GM19395 (cell line): ENCODE results near the gene CRISP3.
"Not testable (repeated sequence)": the region's sequence is repeated elsewhere in the genome, so short reads cannot be mapped to it uniquely, and the experiment has no call there.

Source experiments
- ATAC-seq: cut with Tn5 transposase; IDR thresholded peaks from one replicate; pipeline ENCODE4 v1.9.1; 2021; ENCODE audit warnings: mild to moderate bottlenecking, moderate library complexity; ENCODE audit not compliant: unreplicated experiment

CRISP3 gene

GRCh38 chr6:49744259-49744658 lies at the start of gene CRISP3:
CRISP3 (minus strand) TSS chr6:49744388; CDS start chr6:49744367, 21 bp downstream.
- peak; percentile 70 for ATAC-seq

GRCh38 chr6:49790341-49790740 lies 46.2 kb upstream of the CRISP3 start:
- ATAC-seq, result no peak

- ATAC-seq, result no peak
Measured at GRCh38 chr6:49787176-49787575, 43.0 kb upstream of the CRISP3 start, which contains the start of gene PGK2. PGK2 (minus strand) TSS chr6:49787285; CDS start chr6:49787187, 98 bp downstream.

- ATAC-seq, result no peak
Measured at GRCh38 chr6:49784272-49784671, 40.1 kb upstream of the CRISP3 start.

GRCh38 chr6:49782725-49783124 lies 38.5 kb upstream of the CRISP3 start:
- no peak for ATAC-seq

- no peak for ATAC-seq
Measured at GRCh38 chr6:49782293-49782692, 38.1 kb upstream of the CRISP3 start.

GRCh38 chr6:49776444-49776843 lies 32.3 kb upstream of the CRISP3 start:
- no peak for ATAC-seq

- ATAC-seq, result no peak
Measured at GRCh38 chr6:49775043-49775442, 30.9 kb upstream of the CRISP3 start.

GRCh38 chr6:49772285-49772684 lies 28.1 kb upstream of the CRISP3 start:
- ATAC-seq, result no peak

- ATAC-seq, result no peak
Measured at GRCh38 chr6:49766762-49767161, 22.6 kb upstream of the CRISP3 start.

GRCh38 chr6:49764571-49765236 lies 20.5 kb upstream of the CRISP3 start:
- no peak for ATAC-seq

GRCh38 chr6:49743429-49743828 lies 759 bp downstream of the CRISP3 start:
- ATAC-seq, result no peak

- ATAC-seq, result no peak
Measured at GRCh38 chr6:49739423-49739822, 4.8 kb downstream of the CRISP3 start.

GRCh38 chr6:49736017-49736508 lies 8.1 kb downstream of the CRISP3 start:
- ATAC-seq, result no peak

- ATAC-seq, result no peak
Measured at GRCh38 chr6:49733680-49734079, 10.5 kb downstream of the CRISP3 start.

- ATAC-seq, result no peak
Measured at GRCh38 chr6:49732781-49733180, 11.4 kb downstream of the CRISP3 start.

- ATAC-seq, result no peak
Measured at GRCh38 chr6:49730251-49730650, 13.9 kb downstream of the CRISP3 start.

- ATAC-seq, result not testable (repeated sequence)
Measured at GRCh38 chr6:49723917-49724316, 20.3 kb downstream of the CRISP3 start.

GRCh38 chr6:49721297-49721696 lies 22.9 kb downstream of the CRISP3 start:
- ATAC-seq, result no peak

GRCh38 chr6:49720372-49720771 lies 23.8 kb downstream of the CRISP3 start:
- no peak for ATAC-seq

GRCh38 chr6:49713346-49713745 lies 30.8 kb downstream of the CRISP3 start, which contains the start of gene CRISP2:
CRISP2 (minus strand) TSS chr6:49713543; CDS start chr6:49709196, 4,347 bp downstream.
- ATAC-seq, result no peak

GRCh38 chr6:49698478-49698877 lies 45.7 kb downstream of the CRISP3 start:
- ATAC-seq, result no peak

GRCh38 chr6:49693512-49693911 lies 50.7 kb downstream of the CRISP3 start:
- no peak for ATAC-seq
